Activated CD8-positive, alpha-beta memory T cell treated with anti-CD3 and anti-CD28 coated beads for 1 hour (primary cell): ENCODE measurements around the gene DIDO1.

Source experiments
- DNase-seq, 2 donors: peaks; one replicate each; pipeline ENCODE4 v3.0.0-alpha.2; 2020; ENCODE audit warnings: low read depth in 1 of 2; ENCODE audit errors: extremely low read depth in 1 of 2

The DIDO1 gene

GRCh38 chr20:62951143-62951895 is 25.0 kb upstream of the DIDO1 start:
- no peak for DNase-seq

DNA sequence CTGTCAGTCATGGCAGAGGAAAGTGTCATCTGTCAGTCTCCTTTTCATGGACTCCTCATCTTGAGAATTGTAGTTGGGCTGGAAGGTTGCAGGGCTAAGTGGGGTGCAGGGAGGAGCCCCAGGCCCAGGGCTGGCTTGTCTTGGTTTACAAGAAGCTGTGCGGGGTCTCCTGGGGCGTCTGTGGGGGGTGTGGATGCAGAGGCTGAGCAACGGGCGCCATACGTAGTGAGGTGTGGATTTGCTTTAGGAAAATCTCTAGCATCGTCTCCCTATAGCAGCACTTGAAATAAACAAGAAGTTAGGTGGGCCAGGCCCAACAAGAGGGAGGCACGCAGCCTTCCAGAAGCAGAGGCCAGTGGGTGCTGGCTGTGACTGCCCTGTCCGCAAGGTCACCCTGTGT is 24.4 kb upstream of the DIDO1 start:
- no peak for DNase-seq

- DNase-seq: no peak
Measured at GRCh38 chr20:62949962-62950361, 23.7 kb upstream of the DIDO1 start.

GRCh38 chr20:62949153-62949821 is 23.0 kb upstream of the DIDO1 start:
- no peak for DNase-seq

GRCh38 chr20:62947532-62948300 is 21.4 kb upstream of the DIDO1 start:
- no peak for DNase-seq

- DNase-seq: no peak
Measured at GRCh38 chr20:62946918-62947317, 20.6 kb upstream of the DIDO1 start.

GRCh38 chr20:62945771-62946339 is 19.6 kb upstream of the DIDO1 start:
- no peak for DNase-seq

DNA sequence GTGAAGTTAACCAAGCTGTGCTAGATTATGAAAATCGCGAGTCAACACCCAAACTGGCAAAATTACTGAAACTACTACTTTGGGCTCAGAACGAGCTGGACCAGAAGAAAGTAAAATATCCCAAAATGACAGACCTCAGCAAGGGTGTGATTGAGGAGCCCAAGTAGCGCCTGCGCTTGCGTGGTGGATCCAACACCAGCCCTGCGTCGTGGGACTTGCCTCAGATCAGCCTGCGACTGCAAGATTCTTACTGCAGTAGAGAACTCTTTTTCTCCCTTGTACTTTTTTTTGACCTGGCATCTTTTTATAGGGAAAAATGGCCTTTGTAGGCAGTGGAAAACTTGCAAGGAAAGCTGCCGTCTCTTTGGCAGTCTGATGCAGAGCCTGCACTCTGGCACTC is 18.4 kb upstream of the DIDO1 start:
- no peak for DNase-seq

- DNase-seq: no peak
Measured at GRCh38 chr20:62944184-62944583, 17.9 kb upstream of the DIDO1 start.

GRCh38 chr20:62943396-62943795 is 17.1 kb upstream of the DIDO1 start:
- DNase-seq: no peak

DNA sequence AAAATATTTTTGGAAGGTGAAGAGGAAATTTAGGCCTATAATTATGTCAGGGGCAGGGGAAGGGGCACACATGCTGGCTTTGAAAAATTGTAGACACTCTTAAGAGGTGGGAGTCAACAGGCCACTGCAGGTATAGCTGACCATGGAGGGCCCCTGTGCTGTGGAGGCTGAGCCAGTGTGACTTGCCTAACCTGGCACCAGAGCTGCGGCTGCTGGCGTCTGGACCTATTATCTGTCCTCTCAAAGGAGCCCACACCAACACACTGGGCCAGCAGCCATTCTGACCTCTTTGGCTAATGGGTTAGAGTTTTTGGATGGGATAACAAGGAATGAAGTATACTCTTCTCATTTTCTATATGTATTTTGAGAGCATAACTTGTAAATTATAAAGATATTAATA is 16.2 kb upstream of the DIDO1 start:
- no peak for DNase-seq

GRCh38 chr20:62941792-62942191 is 15.5 kb upstream of the DIDO1 start:
- DNase-seq: no peak

DNA sequence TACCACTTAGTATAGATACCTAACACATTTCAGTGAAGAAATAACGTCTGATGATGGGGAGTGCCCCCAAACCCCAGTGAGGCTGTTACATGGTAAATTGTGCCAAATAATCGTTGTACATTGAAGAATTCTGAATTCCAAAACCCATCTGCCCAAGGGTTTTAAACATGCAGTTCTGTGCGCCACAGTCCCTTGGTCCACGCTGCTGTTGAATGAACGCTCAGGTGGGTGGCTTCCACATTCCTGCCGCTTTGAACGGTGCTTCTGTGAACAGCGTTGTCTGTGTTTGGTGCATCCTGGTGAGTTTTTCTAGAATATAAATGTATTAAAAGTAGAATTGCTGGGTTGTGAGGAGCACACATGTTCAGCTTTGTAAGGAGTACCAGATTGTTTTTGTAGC is 14.6 kb upstream of the DIDO1 start:
- DNase-seq: no peak

DNA sequence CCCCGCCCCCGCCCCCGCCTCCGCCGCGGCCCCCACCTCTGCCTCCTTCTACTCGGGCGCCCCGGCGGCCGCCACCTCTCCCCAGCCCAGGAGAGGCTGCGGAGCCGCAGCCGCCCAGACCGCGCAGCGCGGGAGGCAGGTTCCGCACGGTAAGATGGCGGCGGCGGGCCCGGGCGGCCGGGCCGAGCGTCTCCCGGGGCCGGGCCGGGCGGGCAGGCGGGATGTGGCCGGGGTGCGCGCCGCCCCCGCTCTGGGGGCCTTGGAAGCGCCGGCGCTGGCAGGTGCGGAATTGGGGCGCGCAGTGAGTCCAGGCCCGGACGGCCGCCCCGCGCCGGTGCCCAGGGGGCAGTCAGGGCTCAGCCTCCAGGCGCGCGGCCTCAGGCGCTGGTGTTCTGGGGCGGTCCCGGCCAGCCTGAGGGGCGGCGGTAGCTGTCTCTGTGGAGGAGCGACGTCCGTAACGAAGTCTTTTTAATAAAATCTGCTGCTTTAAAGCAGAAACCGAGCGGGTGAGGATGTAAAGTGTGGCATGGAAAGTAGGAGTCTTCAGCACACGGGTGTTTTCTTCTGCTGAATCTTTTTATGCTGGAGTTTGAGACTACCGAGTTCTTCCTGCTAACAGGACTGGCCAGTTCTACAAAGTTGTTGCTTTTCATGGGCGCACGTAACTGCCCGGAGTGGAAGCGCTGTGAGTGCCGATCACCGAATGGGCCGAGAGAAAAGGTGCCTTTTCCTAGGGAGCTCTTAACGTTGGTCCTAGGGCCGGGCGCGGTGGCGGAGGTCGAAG is 12.0 kb upstream of the DIDO1 start, which contains the start of gene GID8:
GID8 (plus strand) TSS at position 43 of the 784 bp plus-strand sequence. CDS start 3,356 bp downstream, outside the sequence.
- DNase-seq: no peak

DNA sequence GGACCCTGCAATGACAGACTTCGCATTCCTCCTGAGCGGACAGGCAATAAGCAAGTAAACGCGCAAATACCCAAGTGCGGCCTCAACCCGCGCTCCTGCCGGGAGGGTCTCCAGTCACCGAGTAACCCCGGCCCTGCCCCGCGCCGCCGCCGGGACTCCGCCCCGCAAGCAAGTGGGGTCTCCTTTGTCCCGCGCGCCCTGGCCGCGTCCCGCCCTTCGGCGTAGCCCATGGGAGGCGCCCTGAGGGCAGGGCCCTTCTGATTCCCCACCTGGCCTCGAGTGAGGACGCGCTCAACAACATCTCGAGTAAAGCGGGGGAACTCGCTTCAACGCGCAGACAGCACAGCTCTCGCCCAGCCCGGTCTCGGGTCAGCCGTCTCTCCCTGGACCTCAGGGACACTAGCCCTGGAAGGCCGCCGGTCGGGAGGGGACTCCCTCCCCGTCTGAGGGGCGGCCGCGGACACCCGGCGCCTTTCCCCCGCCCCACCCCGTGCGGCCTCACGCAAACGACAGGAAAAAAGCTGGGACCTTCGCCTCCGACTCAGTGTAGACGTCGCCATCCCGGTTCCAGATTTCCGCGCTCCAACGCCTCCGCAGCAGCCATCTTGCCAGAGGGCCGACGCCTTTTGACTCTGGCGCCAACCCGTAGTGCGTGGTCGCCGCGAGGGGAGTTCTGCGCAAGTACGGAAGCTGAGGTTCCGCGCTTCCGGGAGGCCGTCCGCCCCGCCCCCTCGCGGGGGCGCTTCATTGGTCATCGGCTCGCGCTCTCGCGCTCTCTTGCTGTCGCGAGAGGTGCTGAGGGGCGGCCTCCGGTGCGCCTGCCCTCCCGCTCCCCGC is 11.2 kb upstream of the DIDO1 start:
- peak; percentile 85 to 96 for DNase-seq

DNA sequence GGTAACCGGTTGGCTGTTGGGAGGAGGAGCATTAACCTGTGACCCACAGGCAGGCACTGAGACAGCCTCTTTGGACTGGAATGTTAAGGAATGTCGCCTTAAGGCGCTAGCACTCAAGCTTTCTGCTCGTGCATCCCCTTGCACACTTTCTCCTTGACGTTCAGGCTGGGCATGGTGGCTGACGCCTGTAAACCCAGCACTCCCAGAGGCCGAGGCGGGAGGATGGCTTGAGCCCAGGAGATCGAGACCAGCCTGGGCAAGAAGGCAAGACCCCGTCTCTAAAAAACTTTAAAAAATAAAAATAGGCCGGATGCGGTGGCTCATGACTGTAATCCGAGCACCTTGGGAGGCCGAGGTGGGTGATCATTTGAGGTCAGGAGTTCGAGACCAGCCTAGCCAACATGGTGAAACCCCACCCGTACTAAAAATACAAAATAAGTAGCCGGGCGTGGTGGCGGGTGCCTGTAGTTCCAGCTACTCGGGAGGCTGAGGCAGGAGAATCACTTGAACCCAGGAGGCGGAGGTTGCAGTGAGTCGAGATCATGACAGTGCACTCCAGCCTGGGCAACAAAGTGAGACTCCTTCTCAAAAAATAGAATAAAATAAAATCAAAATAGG is 9.8 kb upstream of the DIDO1 start:
- DNase-seq: no peak

DNA sequence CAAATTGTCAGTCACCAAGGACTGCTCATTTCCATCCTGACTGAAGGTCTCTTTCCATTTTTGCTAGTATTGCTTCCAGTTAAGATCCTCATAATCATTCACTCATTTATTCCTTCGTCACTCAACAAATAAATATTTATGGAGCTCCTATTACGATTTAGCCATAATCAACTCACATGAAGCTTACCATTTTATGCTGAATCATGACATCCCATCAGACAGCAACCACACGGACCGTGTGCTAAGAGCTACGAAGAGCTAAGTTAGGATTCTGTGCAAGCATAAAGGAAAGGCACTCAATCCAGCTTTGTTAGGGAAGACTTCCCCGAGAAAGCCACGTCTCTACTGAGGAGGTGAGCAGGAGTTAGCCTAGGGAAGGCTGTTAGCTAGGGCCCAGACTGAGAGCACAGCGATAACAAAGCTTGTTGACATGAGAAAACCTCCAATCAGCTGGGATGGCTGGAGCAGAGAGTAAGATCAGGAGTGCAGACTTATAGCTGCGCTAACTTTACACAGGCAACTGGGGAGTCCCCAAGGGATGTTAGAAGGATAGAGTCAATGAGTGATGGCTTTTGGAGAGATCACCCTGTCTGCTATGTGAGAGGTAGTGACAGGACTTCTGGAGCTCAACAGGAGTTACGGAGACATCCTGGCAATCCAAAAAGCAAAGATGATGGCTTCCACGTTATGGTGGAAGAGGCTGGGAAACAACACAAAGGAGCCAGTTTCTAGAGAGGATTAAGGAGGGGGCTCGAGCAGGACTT is 9.1 kb upstream of the DIDO1 start:
- DNase-seq: no peak

DNA sequence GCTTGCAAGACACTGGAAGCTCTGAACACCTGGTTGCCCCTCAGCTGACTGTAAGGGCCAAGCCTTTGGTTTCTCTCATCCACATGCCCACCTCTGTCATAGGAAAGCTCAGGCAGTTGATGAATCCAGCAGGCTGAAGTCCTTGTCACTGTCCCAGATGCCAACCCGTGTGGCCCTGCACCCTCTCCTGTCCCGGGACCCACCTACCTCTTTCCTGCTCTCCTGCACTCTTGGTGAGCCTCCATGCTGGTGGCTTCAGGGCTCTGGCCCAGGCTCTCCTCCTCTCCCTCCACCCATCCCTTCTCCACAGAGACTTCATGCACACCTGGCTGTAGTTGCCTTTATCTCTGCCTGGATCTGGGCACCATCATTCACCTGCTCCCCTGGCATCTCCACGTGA is 7.7 kb upstream of the DIDO1 start:
- DNase-seq: no peak

DNA sequence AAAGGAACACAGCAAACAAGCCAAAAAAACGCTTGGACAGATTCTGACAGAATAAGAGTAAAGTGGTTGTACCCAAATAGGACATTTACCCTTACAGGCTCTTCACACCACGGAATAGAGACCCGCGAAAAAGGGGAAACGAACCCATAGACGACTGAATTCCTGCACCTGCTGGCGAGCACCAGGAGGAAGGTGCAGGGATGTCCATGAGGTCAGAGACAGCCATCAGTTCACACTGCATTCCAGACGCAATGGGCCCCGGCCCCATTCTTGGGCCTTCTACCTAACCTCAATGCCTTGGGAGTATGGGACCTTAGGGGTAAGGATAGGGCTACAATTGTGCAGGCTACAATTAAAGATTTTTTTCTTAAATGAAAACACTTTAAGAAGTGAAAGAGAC is 5.2 kb upstream of the DIDO1 start:
- DNase-seq: no peak
